Transverse colon (tissue), 4 donors: ENCODE data around the gene TBC1D22B. TPM values are rescaled to one million over a fixed set of nuclear protein-coding genes. Genes with fewer than 3 reads are reported as not detected.

Experiments used
- DNase-seq: peaks from one replicate; pipeline ENCODE4 v3.0.0-alpha.2; 2019
- H3K27ac ChIP-seq, 4 donors: fragments of 200-600 bp; sonication (generic); 2 replicates each; pipeline ENCODE4 v1.5.1; 2016 to 2018; ENCODE audit warnings: inconsistent platforms in 4 of 4
- H3K27me3 ChIP-seq: fragments of 200-600 bp; sonication (generic); 2 replicates; pipeline ENCODE4 v1.5.1; 2017; ENCODE audit warnings: inconsistent platforms
- H3K36me3 ChIP-seq, 4 donors: fragments of 200-600 bp; sonication (generic); 2 replicates each; pipeline ENCODE4 v1.5.1; 2017 to 2019; ENCODE audit warnings: inconsistent platforms in 4 of 4
- H3K4me1 ChIP-seq, 4 donors: fragments of 200-600 bp; sonication (generic); 2 replicates each; pipeline ENCODE4 v1.5.1; 2017 to 2020; ENCODE audit warnings: inconsistent platforms in 4 of 4
- H3K4me3 ChIP-seq, 4 donors: fragments of 200-600 bp; sonication (generic); 1 replicate in 1 of 4; 2 replicates in 3 of 4; pipeline versions ENCODE4 v1.5.1 to v1.6.1; 2017 to 2019; ENCODE audit warnings: inconsistent platforms in 4 of 4
- H3K9me3 ChIP-seq, 2 donors: fragments of 200-600 bp; sonication (generic); 2 replicates each; pipeline ENCODE4 v1.5.1; 2017 to 2019; ENCODE audit warnings: inconsistent platforms in 2 of 2
- EP300 ChIP-seq: sonication (generic); formaldehyde crosslinking; IDR thresholded peaks from one replicate; pipeline ENCODE4 v1.6.1; 2017; ENCODE audit warnings: antibody characterized with exemption, low read depth
- POLR2A ChIP-seq: fragments of 450-650 bp; IDR thresholded peaks from one replicate; pipeline ENCODE4 v1.6.1; 2016; ENCODE audit warnings: antibody characterized with exemption, mild to moderate bottlenecking, moderate library complexity
- POLR2AphosphoS5 ChIP-seq, 3 donors: sonication (generic); formaldehyde crosslinking; IDR thresholded peaks; one replicate each; pipeline ENCODE4 v1.6.1; 2016; ENCODE audit warnings: antibody characterized with exemption in 3 of 3
- WGBS, 2 donors: methylation state at CpG; one replicate each; pipeline ENCODE4 v1.1.5; 2018; ENCODE audit warnings: low coverage in 1 of 2; 5-methylcytosine and 5-hydroxymethylcytosine counted together
- in situ Hi-C, 4 donors: fragments of 200-750 bp; cut with MboI; loops; one replicate each; pipeline versions ENCODE4 v1.15.0 to v1.15.1; 2017; ENCODE audit warnings: low sequenced_read_pairs in 3 of 4, low pct_ligation_motif_present in 1 of 4, low pct_unique_long_range_greater_than_20kb in 1 of 4
- intact Hi-C: fragments of 100-400 bp; cut with DNase I; formaldehyde crosslinking; loops from one replicate; pipeline ENCODE4 v1.15.1; 2023; ENCODE audit warnings: low total_unique reads
- total RNA-seq, 4 donors: library from RNA; depleted of rRNA; stranded (reverse); fragments of >200 nt; gene quantifications; one replicate each; pipeline ENCODE4 v1.1.0, GENCODE V29; 2016
- TF ChIP-seq, protein P1 (sequence below), 5 experiments: fragments of 200-600 bp in 3 of 5; fragments of 450-650 bp in 2 of 5; sonication (generic) in 3 of 5; IDR thresholded peaks; 1 replicate in 2 of 5; 2 replicates in 3 of 5; pipeline ENCODE4 v1.5.1; 2016 to 2017; ENCODE audit warnings: antibody characterized with exemption in 5 of 5, inconsistent platforms in 3 of 5, mild to moderate bottlenecking in 2 of 5, moderate library complexity in 1 of 5

The TBC1D22B gene
- total RNA-seq, 4 donors from 2014 or later: 9.0 to 15.7 (median 12.6) TPM

DNA sequence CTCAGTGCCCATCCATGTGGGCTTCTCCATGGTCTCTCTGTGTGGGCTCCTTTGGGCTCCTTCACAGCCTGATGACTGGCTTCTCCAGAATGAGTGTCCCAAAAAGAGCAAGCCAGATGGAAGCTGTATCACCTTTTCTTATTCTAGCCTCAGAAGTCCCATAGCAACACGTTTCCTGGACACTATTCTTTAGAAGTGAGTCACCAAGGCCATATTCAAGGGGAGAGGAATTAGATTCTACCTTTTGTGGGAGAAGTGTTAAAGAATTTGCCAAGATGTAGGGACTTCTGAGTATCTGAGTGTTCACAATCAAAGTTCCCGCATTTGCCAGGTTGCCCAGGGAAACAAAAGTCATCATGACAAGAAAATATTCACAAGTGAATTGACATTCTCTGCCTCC is 20.7 kb upstream of the TBC1D22B start:
- no peaks in the 10 kb centered on the region for H3K36me3 ChIP-seq
- intact Hi-C loops (no loop called here), in situ Hi-C loops (no loop called here)
- H3K4me1 ChIP-seq: peaks cover 8 to 21% (median 14%) of the 10 kb centered on the region in 4 donors
- 87 to 93% methylated on average over 2 of the region's 2 CpGs for WGBS, 2 donors
- TF ChIP-seq, protein P1, sequence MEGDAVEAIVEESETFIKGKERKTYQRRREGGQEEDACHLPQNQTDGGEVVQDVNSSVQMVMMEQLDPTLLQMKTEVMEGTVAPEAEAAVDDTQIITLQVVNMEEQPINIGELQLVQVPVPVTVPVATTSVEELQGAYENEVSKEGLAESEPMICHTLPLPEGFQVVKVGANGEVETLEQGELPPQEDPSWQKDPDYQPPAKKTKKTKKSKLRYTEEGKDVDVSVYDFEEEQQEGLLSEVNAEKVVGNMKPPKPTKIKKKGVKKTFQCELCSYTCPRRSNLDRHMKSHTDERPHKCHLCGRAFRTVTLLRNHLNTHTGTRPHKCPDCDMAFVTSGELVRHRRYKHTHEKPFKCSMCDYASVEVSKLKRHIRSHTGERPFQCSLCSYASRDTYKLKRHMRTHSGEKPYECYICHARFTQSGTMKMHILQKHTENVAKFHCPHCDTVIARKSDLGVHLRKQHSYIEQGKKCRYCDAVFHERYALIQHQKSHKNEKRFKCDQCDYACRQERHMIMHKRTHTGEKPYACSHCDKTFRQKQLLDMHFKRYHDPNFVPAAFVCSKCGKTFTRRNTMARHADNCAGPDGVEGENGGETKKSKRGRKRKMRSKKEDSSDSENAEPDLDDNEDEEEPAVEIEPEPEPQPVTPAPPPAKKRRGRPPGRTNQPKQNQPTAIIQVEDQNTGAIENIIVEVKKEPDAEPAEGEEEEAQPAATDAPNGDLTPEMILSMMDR (IDR thresholded peaks at IDR 0.05): no peak
- TF ChIP-seq POLR2A (no peak), POLR2AphosphoS5 (IDR thresholded peaks at IDR 0.05) (no peak), EP300 (no peak)
- no peak overlapping the region for H3K4me3 ChIP-seq
- H3K27me3 ChIP-seq: no peaks in the 10 kb centered on the region
- no peak overlapping the region for H3K27ac ChIP-seq
- no peak for DNase-seq
- H3K9me3 ChIP-seq: no peaks in the 10 kb centered on the region

DNA sequence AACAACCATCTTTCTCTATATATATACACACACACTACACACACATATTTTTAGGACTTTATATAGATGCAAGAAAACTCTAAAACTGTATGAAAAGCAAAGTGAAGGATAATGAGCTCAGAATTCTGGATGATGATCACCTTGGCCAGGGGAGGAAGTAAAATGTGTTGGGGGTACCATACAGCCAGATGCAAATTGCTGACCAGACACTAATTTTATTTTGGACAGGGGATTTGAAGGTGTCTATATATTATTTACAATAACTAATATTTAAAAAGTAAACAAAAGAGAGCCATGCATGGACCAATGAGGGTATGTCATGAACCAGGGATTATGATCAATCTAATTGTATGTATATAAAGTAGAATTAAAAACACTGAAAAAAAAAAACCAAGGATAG is 19.8 kb upstream of the TBC1D22B start:
- Histone ChIP-seq H3K27me3 (no peaks in the 10 kb centered on the region), H3K4me1 (peaks cover 12 to 30% (median 21%) of the 10 kb centered on the region in 4 donors), H3K4me3 (no peak overlapping the region), H3K36me3 (no peaks in the 10 kb centered on the region), H3K9me3 (no peaks in the 10 kb centered on the region), H3K27ac (no peak overlapping the region)
- DNase-seq: no peak
- in situ Hi-C loops: no loop called here
- TF ChIP-seq POLR2A (no peak), EP300 (no peak), POLR2AphosphoS5 (IDR thresholded peaks at IDR 0.05) (no peak)
- TF ChIP-seq, protein P1 (IDR thresholded peaks at IDR 0.05): no peak
- intact Hi-C loops: no loop called here

GRCh38 chr6:37238381-37238780 is 19.2 kb upstream of the TBC1D22B start:
- Histone ChIP-seq H3K27ac (peak overlapping the region in 1 of 4 donors; percentile 73), H3K4me3 (no peak overlapping the region), H3K9me3 (no peaks in the 10 kb centered on the region), H3K27me3 (no peaks in the 10 kb centered on the region), H3K36me3 (no peaks in the 10 kb centered on the region), H3K4me1 (peaks cover 18 to 36% (median 26%) of the 10 kb centered on the region in 4 donors)
- intact Hi-C loops (no loop called here), in situ Hi-C loops (no loop called here)
- DNase-seq: no peak
- 67 to 80% methylated on average over 1 of the region's 1 CpG for WGBS, 2 donors
- no peak for TF ChIP-seq POLR2A
- TF ChIP-seq EP300: no peak
- TF ChIP-seq, protein P1 (IDR thresholded peaks at IDR 0.05): no peak
- no peak for TF ChIP-seq POLR2AphosphoS5 (IDR thresholded peaks at IDR 0.05)

- intact Hi-C loops (no loop called here), in situ Hi-C loops (no loop called here)
- WGBS, 2 donors: 84 to 87% methylated on average over 3 of the region's 3 CpGs
Observed at GRCh38 chr6:37239526-37239925, 18.0 kb upstream of the TBC1D22B start.

More at GRCh38 chr6:37239526-37239925, 18.0 kb upstream of the TBC1D22B start:
- no peak for TF ChIP-seq POLR2AphosphoS5 (IDR thresholded peaks at IDR 0.05)
- TF ChIP-seq, protein P1 (IDR thresholded peaks at IDR 0.05): no peak
- TF ChIP-seq EP300: no peak
- TF ChIP-seq POLR2A: no peak
- no peaks in the 10 kb centered on the region for H3K27me3 ChIP-seq
- no peaks in the 10 kb centered on the region for H3K9me3 ChIP-seq
- peak overlapping the region; percentile 70 to 79 (median 76) for H3K27ac ChIP-seq
- H3K4me1 ChIP-seq: peaks cover 27 to 48% (median 35%) of the 10 kb centered on the region in 4 donors
- no peak overlapping the region for H3K4me3 ChIP-seq
- no peak for DNase-seq
- H3K36me3 ChIP-seq: no peaks in the 10 kb centered on the region
